Gastrocnemius medialis (tissue), 4 donors: Measurements from ENCODE around the gene PNLIPRP2.

ENCODE experiments used
- POLR2A ChIP-seq, 2 donors: fragments of 450-650 bp; IDR thresholded peaks; one replicate each; pipeline ENCODE4 v1.6.1; 2017; ENCODE audit warnings: antibody characterized with exemption in 2 of 2, mild to moderate bottlenecking in 2 of 2, moderate library complexity in 2 of 2
- TF ChIP-seq, protein P1 (sequence below), 5 experiments: fragments of 450-650 bp in 3 of 5; fragments of 200-600 bp in 2 of 5; sonication (generic) in 2 of 5; IDR thresholded peaks in 4 of 5; conservative IDR thresholded peaks in 1 of 5; 1 replicate in 4 of 5; 2 replicates in 1 of 5; pipeline ENCODE4 v1.5.1; 2016 to 2019; ENCODE audit warnings: antibody characterized with exemption in 5 of 5, mild to moderate bottlenecking in 3 of 5, moderate library complexity in 3 of 5

DNA sequence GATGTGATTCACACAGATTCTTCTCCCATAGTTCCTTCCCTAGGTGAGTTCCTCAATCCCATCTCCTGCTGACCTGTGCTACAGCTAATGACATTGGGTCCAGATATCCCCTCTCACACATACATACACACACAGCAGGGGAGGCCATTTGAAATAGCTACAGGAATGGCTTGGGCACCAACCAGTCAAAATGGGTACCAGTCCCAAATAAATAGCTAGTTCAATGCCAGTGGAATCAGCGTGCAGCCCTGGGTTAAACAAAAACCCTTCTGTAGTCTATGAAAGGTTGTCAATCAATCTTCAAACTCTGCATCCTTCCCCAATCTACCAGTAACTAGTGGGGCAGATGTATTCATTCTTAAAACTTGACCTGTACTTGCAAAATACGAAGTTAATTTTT is 9.3 kb downstream of the PNLIPRP2 start:
- TF ChIP-seq, protein P1, sequence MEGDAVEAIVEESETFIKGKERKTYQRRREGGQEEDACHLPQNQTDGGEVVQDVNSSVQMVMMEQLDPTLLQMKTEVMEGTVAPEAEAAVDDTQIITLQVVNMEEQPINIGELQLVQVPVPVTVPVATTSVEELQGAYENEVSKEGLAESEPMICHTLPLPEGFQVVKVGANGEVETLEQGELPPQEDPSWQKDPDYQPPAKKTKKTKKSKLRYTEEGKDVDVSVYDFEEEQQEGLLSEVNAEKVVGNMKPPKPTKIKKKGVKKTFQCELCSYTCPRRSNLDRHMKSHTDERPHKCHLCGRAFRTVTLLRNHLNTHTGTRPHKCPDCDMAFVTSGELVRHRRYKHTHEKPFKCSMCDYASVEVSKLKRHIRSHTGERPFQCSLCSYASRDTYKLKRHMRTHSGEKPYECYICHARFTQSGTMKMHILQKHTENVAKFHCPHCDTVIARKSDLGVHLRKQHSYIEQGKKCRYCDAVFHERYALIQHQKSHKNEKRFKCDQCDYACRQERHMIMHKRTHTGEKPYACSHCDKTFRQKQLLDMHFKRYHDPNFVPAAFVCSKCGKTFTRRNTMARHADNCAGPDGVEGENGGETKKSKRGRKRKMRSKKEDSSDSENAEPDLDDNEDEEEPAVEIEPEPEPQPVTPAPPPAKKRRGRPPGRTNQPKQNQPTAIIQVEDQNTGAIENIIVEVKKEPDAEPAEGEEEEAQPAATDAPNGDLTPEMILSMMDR (IDR thresholded peaks at IDR 0.05 in 4 of 5, conservative IDR thresholded peaks at IDR 0.05 in 1 of 5) = no peak
- TF ChIP-seq POLR2A (IDR thresholded peaks at IDR 0.05) = no peak
